GM10266 (cell line): ENCODE measurements around the gene KLHL11.
A peak's percentile ranks its signal among the peaks of the same experiment; 100 is the strongest.
"Not testable (repeated sequence)": the region's sequence is repeated elsewhere in the genome, so short reads cannot be mapped to it uniquely, and the experiment has no call there.

Experiments used
- DNase-seq: peaks from one replicate; pipeline ENCODE4 v3.0.0; 2012; ENCODE audit errors: extremely low spot score
- CTCF ChIP-seq: IDR thresholded peaks from 2 replicates; pipeline ENCODE4 v1.5.1; 2012; ENCODE audit warnings: mild to moderate bottlenecking, low read depth; ENCODE audit not compliant: control insufficient read depth, insufficient read depth; ENCODE audit errors: missing control alignments

Gene KLHL11

GRCh38 chr17:41888332-41888965, 23.2 kb upstream of the KLHL11 start:
- no peak for TF ChIP-seq CTCF
- DNase-seq = no peak

- peak; percentile 45 for TF ChIP-seq CTCF
- DNase-seq = no peak
These were observed 20.5 kb upstream of the KLHL11 start for GRCh38 chr17:41885733-41886132.

- DNase-seq = no peak
- no peak for TF ChIP-seq CTCF
These were observed 17.5 kb upstream of the KLHL11 start for GRCh38 chr17:41882756-41883155.

- DNase-seq = no peak
- TF ChIP-seq CTCF = no peak
These were observed 14.9 kb upstream of the KLHL11 start for GRCh38 chr17:41880130-41880529.

GRCh38 chr17:41874293-41874670, 9.1 kb upstream of the KLHL11 start:
- DNase-seq = not testable (repeated sequence)

- TF ChIP-seq CTCF = no peak
- DNase-seq = no peak
These were observed 8.5 kb upstream of the KLHL11 start for GRCh38 chr17:41873559-41874292.

GRCh38 chr17:41871789-41872188, 6.6 kb upstream of the KLHL11 start:
- no peak for TF ChIP-seq CTCF
- no peak for DNase-seq
